Effector CD4-positive, alpha-beta T cell (primary cell): ENCODE data around the gene INSRR.

ENCODE experiments used
- DNase-seq: peaks from one replicate; pipeline ENCODE4 v3.0.0-alpha.2; 2020

The INSRR gene

DNA sequence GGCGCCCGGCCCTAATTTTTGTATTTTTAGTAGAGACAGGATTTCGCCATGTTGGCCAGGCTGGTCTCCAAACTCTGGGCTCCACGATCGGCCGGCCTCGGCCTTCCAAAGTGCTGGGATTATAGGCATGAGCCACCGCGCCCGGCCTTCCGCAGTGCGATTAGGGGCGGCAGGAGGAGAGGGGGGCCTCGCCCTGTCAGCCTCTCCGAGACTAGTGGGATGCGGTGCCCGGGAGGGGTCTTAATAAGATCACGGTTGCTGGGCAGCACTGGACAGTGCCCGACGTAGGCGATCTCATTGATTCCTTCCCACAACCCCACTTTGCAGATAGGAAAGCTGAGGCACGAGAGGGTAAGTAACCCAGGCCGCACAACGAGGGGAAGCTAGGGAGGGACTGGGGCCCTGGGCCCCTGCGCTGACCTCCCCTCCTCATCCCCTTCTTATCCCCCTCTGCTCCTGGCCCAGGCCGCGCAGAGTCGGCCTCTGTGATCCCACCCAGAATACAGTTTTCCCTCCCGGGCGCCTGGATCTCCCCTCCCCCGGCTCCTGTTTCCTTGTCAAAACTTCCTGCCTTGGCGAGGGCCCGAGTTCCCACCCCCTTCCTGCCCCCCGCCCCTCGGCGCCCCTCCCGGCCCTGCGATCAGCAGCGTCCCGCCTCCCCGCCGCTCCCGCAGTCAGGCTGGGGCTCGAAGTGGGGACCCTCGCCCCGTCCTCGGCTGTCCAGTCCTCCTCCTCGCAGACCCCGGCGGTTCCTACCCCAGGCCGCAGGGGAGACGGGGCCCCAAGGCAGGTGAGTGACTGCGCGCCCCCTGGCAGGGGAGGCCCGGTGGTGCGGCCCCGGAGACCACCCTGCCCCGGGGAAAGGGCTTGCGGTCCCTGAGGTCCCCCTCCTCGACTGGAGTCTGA is 34.4 kb upstream of the INSRR start, which contains the start of gene PEAR1:
Gene PEAR1, plus strand, starts transcription at position 671 of the 906 bp plus-strand sequence. CDS start 10,209 bp downstream, outside the sequence.
- DNase-seq, result no peak

DNA sequence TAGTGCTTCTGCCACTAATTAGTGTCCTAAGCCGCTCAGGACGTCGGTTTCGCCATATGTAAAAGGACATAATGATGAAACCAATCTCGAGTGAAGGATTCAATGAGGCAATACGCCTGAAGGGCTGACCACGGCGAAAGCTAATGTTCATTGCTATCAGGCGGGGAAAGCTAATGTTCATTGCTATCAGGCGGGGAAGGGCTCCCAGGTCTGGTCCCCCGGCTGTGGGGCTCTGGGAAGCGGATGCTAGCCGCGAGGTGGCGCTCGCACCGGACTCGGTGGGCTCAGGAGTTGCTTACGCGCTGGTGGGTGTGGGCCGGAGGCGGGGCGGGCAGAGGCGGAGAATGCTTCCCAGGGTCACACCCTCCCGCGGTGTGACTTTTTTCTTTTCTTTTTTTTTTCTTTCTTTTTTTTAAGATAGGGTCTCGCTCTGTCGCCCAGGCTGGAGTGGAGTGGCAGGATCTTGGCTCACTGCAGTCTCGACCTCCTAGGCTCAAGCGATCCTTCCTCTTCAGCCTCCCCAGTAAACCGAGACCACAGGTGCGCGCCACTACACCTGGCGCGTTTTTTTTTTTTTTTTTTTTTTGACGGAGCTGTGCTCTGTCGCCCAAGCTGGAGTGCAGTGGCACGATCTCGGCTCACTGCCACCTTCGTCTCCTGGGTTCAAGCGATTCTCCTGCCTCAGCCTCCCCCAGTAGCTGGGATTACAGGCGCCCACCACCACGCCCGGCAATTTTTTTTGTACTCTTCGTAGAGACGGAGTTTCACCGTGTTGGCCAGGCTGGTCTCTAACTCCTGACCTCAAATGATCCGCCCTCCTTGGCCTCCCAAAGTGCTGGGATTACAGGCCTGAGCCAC is 33.5 kb upstream of the INSRR start:
- DNase-seq, result peak; percentile 74

DNA sequence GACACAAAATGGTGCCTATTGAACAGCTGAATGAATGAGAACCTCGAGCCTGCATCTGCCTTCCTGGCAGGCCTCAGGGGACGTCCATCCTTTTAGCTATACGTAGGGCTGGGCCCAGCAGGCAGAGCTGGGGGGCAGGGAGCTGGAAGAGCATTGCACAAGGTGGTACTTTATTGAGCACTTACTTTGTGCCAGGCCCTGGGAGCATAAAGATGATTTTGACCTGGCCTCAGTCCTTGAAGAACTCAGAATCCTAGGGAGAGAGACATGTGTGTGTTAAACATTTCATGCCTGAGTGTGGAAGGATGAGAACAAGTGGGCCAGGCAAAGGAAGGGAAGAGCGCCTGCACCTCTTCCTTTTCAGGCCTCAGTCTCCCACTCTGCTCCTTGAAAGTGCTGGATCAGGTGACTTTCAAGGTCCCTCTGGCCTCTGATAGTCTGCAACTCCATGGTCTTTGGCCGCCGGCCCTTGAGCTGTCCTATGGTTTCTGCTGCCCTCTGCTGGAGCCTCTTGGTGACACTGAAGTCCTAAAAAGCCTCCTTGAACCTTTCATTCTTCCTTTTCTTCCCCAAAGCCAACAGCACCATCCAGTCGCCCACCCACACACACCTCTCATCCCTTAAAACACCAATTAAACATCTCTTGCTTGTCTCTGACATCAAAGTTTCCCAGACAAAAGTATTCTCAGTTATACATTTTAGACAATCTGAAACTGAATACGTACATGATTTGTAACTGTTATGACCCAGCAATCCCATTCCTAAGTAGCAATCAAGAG is 31.1 kb upstream of the INSRR start:
- peak; percentile 45 for DNase-seq

GRCh38 chr1:156887734-156888133 is 28.8 kb upstream of the INSRR start:
- DNase-seq, result no peak

GRCh38 chr1:156887317-156887716 is 28.4 kb upstream of the INSRR start:
- DNase-seq, result no peak

GRCh38 chr1:156886583-156887281 is 27.8 kb upstream of the INSRR start:
- no peak for DNase-seq

- no peak for DNase-seq
Observed at GRCh38 chr1:156885880-156886355, 27.0 kb upstream of the INSRR start.

- no peak for DNase-seq
Observed at GRCh38 chr1:156885314-156885713, 26.4 kb upstream of the INSRR start.

GRCh38 chr1:156884560-156885184 is 25.8 kb upstream of the INSRR start:
- no peak for DNase-seq

- DNase-seq, result no peak
Observed at GRCh38 chr1:156883919-156884318, 25.0 kb upstream of the INSRR start.

DNA sequence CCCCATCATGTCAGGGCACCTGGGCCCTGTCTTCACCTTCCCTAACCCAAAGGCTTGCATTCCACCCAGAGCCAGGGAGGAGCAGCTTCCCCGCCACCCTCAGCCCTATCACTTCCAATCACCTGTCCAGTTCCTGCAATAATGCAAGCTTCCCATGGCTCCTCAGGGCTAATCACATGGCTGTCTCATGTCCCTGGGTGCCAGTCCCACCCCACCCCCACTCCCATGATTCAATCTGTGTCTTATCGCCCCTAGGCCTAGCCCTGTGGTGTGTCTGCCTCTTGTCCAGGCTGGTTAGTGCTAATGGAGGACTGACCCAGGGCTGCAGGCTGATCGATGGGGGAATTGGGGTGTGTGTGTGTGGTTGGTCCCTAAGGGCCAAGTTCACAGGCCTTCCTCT is 23.6 kb upstream of the INSRR start:
- DNase-seq, result no peak

- no peak for DNase-seq
Observed at GRCh38 chr1:156881663-156882062, 22.7 kb upstream of the INSRR start.

- DNase-seq, result no peak
Observed at GRCh38 chr1:156881101-156881500, 22.2 kb upstream of the INSRR start.

DNA sequence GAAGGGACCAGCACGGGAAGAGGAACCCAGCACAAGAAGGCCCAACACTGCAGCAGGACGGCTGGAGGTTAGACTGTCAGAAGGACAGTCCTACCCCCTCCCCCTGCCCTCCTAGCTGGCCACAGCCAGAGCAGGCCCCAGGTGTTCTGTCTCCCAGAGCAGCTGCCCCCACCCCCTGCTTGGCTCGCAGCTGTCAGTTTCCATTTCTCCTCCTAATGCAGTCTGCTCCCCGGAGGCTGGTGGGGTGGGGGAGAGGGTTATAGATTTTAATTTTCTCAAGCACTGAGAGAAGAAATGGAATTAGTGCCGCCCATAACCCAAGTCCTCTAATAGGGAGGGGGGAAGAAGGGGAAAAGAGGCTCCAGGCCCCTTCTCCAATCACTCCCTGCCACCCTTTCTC is 21.6 kb upstream of the INSRR start:
- no peak for DNase-seq

- DNase-seq, result no peak
Observed at GRCh38 chr1:156879876-156880275, 21.0 kb upstream of the INSRR start.

DNA sequence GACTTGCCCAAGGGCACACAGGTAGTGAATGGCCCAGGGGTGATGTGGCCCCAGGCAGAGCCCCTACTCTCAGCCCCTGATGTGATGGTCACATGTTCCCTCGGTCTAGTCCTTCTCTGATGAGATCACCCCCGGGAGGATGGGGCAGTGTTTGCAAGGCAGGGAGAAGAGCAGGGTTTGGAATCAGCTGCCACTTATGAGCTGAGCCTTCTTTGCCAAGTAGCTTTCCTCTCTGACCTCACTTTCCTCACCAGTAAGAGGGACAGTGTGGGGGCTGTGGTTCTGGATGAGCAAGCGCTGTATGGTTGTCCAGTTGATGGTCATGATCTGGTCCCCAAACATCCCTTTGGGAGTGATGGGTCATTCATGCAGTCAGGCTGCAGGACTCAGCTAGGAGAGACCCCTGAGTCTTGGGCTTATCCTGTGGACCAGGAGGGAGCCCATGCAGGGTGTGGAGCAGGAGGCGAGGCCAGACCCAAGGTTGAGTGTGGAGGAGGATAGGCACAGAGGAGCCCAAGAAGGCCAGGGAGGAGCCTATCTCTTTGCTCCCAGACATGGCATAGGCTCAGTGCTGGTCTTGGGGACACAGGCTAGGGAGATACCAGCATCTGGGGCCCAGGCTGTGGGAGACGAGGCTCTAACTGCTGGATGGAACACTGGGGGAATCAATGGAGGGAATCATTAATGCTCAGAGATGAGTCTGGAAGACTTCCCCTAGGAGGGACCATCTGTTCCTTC is 18.7 kb upstream of the INSRR start:
- DNase-seq, result no peak

- no peak for DNase-seq
Observed at GRCh38 chr1:156876281-156876680, 17.4 kb upstream of the INSRR start.

GRCh38 chr1:156875341-156875615 is 16.4 kb upstream of the INSRR start:
- DNase-seq, result no peak

DNA sequence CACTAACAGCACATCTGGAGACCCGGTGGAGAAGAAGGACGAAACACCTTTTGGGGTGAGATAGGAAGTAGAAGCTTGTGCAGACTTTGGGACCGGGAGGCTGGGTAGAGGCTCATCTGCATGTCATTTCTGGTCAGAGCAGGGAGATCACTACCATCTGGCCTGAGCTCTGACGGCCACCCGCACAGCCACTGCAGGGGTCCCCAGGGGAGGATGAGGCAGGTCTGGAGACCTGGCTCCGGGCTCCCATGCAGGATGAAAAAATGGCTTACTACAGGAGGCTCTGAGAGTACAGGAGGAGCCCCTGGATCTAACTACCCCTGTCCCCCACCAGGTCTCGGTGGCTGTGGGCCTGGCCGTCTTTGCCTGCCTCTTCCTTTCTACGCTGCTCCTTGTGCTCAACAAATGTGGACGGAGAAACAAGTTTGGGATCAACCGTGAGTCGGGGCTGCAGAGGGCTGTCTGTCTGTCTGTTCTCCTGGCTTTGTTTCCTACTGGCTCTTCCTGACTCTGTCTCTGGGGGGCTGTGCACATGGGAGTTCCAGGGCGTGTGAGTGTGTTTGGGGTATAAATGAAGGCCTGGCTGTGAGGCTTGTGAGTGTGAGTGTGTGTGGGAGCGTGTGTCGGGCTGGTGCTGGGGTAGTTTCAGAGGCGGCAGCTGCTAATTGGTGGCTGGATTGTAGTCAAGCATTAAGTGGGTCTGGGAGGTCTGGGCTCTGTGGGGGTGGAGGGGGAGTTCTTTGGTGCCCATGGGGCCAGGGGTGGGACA is 15.8 kb upstream of the INSRR start:
- DNase-seq, result no peak

GRCh38 chr1:156874142-156874541 is 15.2 kb upstream of the INSRR start:
- DNase-seq, result no peak
